Neural crest cell (in vitro differentiated cells): Measurements from ENCODE around the gene SLC41A2. TPM values are rescaled to one million over a fixed set of nuclear protein-coding genes. Genes with fewer than 3 reads are reported as not detected.
"Not testable (repeated sequence)": the region's sequence is repeated elsewhere in the genome, so short reads cannot be mapped to it uniquely, and the experiment has no call there.

Source experiments
- DNase-seq: peaks from one replicate; pipeline ENCODE4 v3.0.0; 2021; ENCODE audit warnings: low read depth, mixed read lengths, low spot score
- H3K27ac Mint-ChIP-seq: one replicate; pipeline ENCODE4 v1.8.0; 2021; ENCODE audit warnings: mild to moderate bottlenecking, mixed read lengths; ENCODE audit not compliant: unreplicated experiment
- H3K27me3 Mint-ChIP-seq: 2 replicates; pipeline ENCODE4 v1.8.0; 2021; ENCODE audit warnings: low read depth, mild to moderate bottlenecking, mixed read lengths
- H3K36me3 Mint-ChIP-seq: 2 replicates; pipeline ENCODE4 v1.8.0; 2021; ENCODE audit warnings: low read depth, mild to moderate bottlenecking, mixed read lengths
- H3K4me1 Mint-ChIP-seq: 2 replicates; pipeline ENCODE4 v1.8.0; 2021; ENCODE audit warnings: mixed read lengths
- H3K4me3 Mint-ChIP-seq: one replicate; pipeline ENCODE4 v1.8.0; 2021; ENCODE audit warnings: mild to moderate bottlenecking, mixed read lengths
- H3K9me3 Mint-ChIP-seq: 2 replicates; pipeline ENCODE4 v1.8.0; 2021; ENCODE audit warnings: mixed read lengths
- CTCF ChIP-seq: fragments of 200-600 bp; sonication (generic); conservative IDR thresholded peaks from 2 replicates; pipeline ENCODE4 v1.5.0; 2021; ENCODE audit warnings: antibody characterized with exemption, mild to moderate bottlenecking
- total RNA-seq: library from RNA; stranded (reverse); gene quantifications from 2 replicates; pipeline ENCODE4 v1.2.1, GENCODE V29; 2021

The SLC41A2 gene
- total RNA-seq, 1 donor from 2014 or later: 1.9 TPM

- H3K4me1 Mint-ChIP-seq: peaks cover 13% of the 10 kb centered on the region
- no peak for DNase-seq
- H3K27me3 Mint-ChIP-seq: peaks cover 53% of the 10 kb centered on the region
- H3K9me3 Mint-ChIP-seq: no peaks in the 10 kb centered on the region
- H3K27ac Mint-ChIP-seq: no peak overlapping the region
- no peak for TF ChIP-seq CTCF
- H3K36me3 Mint-ChIP-seq: no peaks in the 10 kb centered on the region
- no peak overlapping the region for H3K4me3 Mint-ChIP-seq
Measured at GRCh38 chr12:104955703-104956102, 2.4 kb downstream of the SLC41A2 start.

GRCh38 chr12:104953323-104953722, 4.8 kb downstream of the SLC41A2 start:
- no peak for TF ChIP-seq CTCF
- peaks cover 34% of the 10 kb centered on the region for H3K27me3 Mint-ChIP-seq
- no peaks in the 10 kb centered on the region for H3K36me3 Mint-ChIP-seq
- no peak for DNase-seq
- no peak overlapping the region for H3K27ac Mint-ChIP-seq
- no peak overlapping the region for H3K4me3 Mint-ChIP-seq
- peaks cover 5% of the 10 kb centered on the region for H3K4me1 Mint-ChIP-seq
- no peaks in the 10 kb centered on the region for H3K9me3 Mint-ChIP-seq

GRCh38 chr12:104952816-104953215, 5.3 kb downstream of the SLC41A2 start:
- TF ChIP-seq CTCF: no peak
- Mint-ChIP-seq H3K4me1 (peaks cover 5% of the 10 kb centered on the region), H3K9me3 (no peaks in the 10 kb centered on the region), H3K27me3 (peaks cover 34% of the 10 kb centered on the region), H3K4me3 (no peak overlapping the region), H3K27ac (no peak overlapping the region), H3K36me3 (no peaks in the 10 kb centered on the region)
- DNase-seq: no peak

- peaks cover 27% of the 10 kb centered on the region for H3K27me3 Mint-ChIP-seq
- H3K27ac Mint-ChIP-seq: no peak overlapping the region
- no peak overlapping the region for H3K4me3 Mint-ChIP-seq
Measured at GRCh38 chr12:104951759-104952509, 6.2 kb downstream of the SLC41A2 start.

GRCh38 chr12:104948716-104949115, 9.4 kb downstream of the SLC41A2 start:
- H3K9me3 Mint-ChIP-seq, H3K27ac Mint-ChIP-seq, DNase-seq, H3K4me3 Mint-ChIP-seq, H3K27me3 Mint-ChIP-seq, H3K36me3 Mint-ChIP-seq, H3K4me1 Mint-ChIP-seq: not testable (repeated sequence)

More at GRCh38 chr12:104951759-104952509, 6.2 kb downstream of the SLC41A2 start:
- no peaks in the 10 kb centered on the region for H3K9me3 Mint-ChIP-seq
- H3K36me3 Mint-ChIP-seq: no peaks in the 10 kb centered on the region
- no peak for TF ChIP-seq CTCF
- no peaks in the 10 kb centered on the region for H3K4me1 Mint-ChIP-seq
- no peak for DNase-seq

- H3K27ac Mint-ChIP-seq: no peak overlapping the region
- no peak for TF ChIP-seq CTCF
- H3K27me3 Mint-ChIP-seq: no peaks in the 10 kb centered on the region
- H3K4me3 Mint-ChIP-seq: no peak overlapping the region
- no peaks in the 10 kb centered on the region for H3K4me1 Mint-ChIP-seq
- peaks cover 2% of the 10 kb centered on the region for H3K9me3 Mint-ChIP-seq
- DNase-seq: no peak
- H3K36me3 Mint-ChIP-seq: peaks cover 4% of the 10 kb centered on the region
Measured at GRCh38 chr12:104944252-104944651, 13.8 kb downstream of the SLC41A2 start.

- not testable (repeated sequence) for H3K4me1 Mint-ChIP-seq, DNase-seq
Measured at GRCh38 chr12:104943401-104943800, 14.7 kb downstream of the SLC41A2 start.

More at GRCh38 chr12:104943401-104943800, 14.7 kb downstream of the SLC41A2 start:
- H3K9me3 Mint-ChIP-seq, H3K27ac Mint-ChIP-seq, H3K4me3 Mint-ChIP-seq, H3K27me3 Mint-ChIP-seq, H3K36me3 Mint-ChIP-seq: not testable (repeated sequence)
